Skin of body (tissue), 2 donors: ENCODE results near the gene NACC1. TPM values are rescaled to one million over a fixed set of nuclear protein-coding genes. Genes with fewer than 3 reads are reported as not detected.
"Not testable (repeated sequence)": the region's sequence is repeated elsewhere in the genome, so short reads cannot be mapped to it uniquely, and the experiment has no call there.

Experiments
- DNase-seq: peaks from one replicate; lab custom pipeline; 2025; lab: John Stamatoyannopoulos, UW
- total RNA-seq: library from RNA; depleted of rRNA; stranded (reverse); fragments of >200 nt; gene quantifications from one replicate; pipeline ENCODE4 v1.2.3, GENCODE V29; 2014

NACC1 gene
- total RNA-seq, 1 donor from 2014 or later, result 6.6 TPM

DNA sequence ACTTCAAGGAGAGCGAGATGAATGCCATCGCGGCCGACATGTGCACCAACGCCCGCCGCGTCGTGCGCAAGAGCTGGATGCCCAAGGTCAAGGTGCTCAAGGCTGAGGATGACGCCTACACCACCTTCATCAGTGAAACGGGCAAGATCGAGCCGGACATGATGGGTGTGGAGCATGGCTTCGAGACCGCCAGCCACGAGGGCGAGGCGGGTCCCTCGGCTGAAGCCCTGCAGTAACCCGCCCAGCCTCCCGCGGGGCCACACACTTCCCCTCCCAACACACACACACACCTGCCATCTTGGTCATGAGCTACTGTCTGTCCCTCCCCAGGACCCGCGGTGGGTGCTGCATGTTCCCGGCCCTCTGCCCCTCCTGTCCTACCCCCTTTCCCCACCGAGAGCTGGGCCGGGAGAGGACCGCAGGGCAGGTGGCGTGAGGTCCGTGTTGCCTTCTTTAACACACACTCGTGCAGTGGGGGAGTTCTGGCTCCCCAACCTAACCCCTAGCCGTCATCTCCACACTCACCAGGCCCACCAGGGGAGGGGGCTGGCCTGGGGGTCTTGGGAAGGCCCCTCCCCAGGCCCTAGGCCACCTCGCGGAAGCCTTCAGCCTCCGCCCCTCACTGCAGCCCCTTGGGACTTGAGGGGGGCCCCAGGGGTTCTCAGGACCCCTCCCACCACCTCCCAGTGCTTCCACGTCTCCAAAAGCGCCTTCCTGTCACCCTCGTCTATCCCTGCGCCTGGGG lies 20.3 kb downstream of the NACC1 start:
- no peak for DNase-seq

DNA sequence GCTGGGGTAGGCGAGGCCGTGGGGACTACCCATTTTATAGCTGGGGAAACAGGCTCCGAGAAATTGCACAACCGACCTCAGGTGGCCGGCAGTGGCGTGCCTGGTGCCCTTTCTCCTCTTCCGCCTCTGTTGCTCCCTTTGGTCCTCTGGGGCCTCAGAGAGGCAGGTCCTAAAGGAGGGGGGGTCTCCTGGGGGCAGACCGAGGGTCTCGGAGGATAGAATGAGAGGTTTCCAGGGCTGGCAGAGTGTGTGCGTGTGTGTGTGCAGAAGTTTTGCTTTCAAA lies 20.8 kb downstream of the NACC1 start:
- DNase-seq, result no peak

- DNase-seq, result no peak
These were observed 21.7 kb downstream of the NACC1 start for GRCh38 chr19:13139633-13140311.

- DNase-seq, result peak; percentile 48
These were observed 28.9 kb downstream of the NACC1 start for GRCh38 chr19:13146763-13147563.

DNA sequence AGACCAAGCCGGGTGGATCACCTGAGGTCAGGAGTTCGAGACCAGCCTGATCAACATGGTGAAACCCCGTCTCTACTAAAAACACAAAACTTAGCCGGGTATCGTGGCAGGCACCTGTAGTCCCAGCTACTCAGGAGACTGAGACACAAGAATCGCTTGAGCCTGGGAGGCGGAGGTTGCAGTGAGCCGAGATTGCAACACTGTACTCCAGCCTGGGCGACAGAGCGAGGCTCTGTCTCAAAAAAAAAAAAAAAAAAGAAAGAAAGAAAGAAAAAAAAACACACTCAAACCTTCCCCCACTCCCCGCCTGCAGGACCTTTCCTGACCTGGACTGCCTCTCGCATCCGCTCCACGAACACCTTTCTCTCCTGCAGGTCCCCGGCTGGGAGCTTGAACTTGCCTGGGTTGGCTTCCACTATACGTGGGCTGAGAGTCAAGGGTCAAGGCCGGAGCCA lies 31.1 kb downstream of the NACC1 start:
- not testable (repeated sequence) for DNase-seq

GRCh38 chr19:13149628-13150186 lies 31.6 kb downstream of the NACC1 start:
- peak; percentile 54 for DNase-seq

- DNase-seq, result peak; percentile 94
These were observed 32.3 kb downstream of the NACC1 start, which contains the start of the genes IER2 and STX10 for GRCh38 chr19:13150187-13150930. Gene IER2 (plus strand): TSS chr19:13150411. CDS start chr19:13153187, 2,776 bp downstream. Gene STX10 (minus strand): TSS chr19:13150375. CDS start chr19:13150173, 202 bp downstream.

DNA sequence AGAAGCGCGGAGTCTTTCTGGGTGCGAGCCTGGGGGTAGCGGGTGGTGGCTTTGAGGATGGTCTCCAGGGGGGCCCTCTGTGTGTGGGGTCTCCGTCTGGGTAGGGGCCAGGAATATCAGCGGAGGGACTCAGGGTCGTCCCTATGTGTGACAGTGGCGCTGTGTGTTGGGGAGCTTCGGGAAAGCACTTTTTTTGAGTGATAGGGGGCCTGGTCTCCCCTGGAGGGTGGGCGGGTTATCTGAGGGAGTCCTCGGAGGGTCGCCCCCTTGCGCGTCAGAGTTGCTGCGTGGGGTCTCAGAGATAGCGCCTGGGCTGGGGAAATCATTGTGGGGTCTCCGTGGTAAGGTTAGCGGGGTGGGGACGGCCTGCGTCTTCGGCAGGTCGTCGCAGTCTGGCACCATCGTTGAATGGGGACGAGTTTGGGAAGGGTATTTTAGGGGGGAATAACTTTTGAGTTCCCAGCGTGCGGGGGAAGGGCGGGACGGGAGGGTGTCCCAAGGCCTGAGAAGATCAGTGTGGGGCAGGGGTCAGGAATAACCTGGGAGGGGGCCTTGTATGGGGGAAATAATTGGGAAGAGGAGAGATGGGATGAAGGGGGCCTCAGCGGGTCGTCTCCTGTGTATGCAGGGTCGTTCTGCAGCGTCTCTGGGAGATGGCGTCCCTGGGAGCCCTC lies 33.0 kb downstream of the NACC1 start:
- no peak for DNase-seq

DNA sequence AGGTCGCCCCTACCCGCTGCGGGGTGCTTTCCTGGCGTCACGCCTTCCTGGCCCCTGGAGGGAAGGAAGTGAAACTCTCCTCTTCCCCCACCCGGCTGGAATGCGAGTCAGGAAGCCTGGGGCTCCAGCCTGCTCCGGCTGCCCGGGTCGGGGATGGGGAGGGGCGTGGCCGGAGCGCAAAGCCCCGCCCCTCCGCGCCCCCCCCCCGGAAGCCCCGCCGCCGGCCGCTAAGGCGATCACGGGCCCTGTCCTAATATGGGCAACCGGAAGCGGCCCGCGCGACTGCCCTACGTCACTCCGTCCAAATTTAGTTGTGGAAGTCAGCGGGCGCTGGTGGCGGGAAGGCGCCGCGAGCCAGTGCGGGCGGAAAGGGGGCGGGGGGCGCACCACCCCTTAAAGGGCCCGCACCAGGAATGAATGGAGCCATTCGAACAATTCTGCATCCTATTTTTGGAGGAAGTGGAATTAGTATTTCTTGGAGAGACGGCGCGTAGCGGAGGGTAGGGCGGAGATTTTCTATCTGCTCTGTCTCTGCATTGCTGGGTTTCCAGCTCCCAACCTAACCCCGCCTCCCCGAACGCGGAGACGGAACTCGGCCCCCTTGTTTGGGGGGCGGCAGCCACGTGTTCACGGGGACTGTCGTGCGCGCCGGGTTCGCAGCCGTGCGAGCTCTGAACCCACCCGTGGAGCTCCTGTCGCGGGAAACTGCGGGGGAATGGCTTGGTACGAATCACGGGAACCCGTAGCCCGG lies 33.7 kb downstream of the NACC1 start:
- DNase-seq, result peak; percentile 96

DNA sequence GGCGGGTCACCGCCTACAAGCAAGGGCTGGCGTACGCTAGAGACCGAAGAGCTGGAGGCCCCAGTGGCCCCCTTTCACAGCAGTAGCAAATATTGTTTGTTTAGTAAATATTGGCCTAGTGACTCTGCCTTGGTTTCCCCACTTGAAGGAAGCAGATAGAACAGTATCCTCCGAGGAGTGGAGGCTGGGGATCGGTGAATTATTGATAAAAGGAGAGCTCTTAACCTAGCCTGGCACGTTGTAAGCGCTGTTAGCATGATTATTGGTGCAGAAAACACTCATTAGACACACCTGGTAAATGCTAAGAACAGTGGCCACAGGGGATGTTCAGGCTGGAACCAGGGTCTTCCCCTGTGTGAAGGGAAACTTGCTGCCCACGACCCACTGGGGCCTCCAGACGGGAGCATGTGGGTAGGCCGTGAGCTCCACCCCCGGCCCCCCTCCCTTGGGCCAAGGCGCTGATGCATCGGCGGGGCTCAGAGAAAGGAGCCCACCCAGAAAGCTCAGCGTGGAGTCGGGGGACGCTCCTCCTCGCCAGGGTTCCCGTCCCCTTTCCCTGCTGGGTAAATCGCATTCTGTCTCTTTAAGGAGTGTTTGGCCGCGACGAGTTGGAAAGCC lies 34.4 kb downstream of the NACC1 start:
- DNase-seq, result peak; percentile 67

DNA sequence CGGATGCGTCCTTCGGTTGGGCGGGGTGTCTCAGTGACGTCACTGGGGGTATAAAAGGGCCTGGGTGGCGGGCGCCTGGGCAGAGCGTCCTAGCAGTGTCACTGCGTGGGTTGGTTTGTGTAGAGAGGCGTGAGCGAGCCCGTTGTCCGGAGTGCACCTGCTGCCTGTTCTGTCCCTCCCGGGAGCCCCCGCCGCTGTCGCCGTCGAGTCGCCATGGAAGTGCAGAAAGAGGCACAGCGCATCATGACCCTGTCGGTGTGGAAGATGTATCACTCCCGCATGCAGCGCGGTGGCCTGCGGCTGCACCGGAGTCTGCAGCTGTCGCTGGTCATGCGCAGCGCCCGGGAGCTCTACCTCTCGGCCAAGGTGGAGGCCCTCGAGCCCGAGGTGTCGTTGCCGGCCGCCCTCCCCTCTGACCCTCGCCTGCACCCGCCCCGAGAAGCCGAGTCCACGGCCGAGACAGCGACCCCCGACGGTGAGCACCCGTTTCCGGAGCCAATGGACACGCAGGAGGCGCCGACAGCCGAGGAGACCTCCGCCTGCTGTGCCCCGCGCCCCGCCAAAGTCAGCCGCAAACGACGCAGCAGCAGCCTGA lies 35.0 kb downstream of the NACC1 start:
- peak; percentile 97 for DNase-seq

- peak; percentile 16 for DNase-seq
These were observed 35.6 kb downstream of the NACC1 start for GRCh38 chr19:13153569-13154240.

DNA sequence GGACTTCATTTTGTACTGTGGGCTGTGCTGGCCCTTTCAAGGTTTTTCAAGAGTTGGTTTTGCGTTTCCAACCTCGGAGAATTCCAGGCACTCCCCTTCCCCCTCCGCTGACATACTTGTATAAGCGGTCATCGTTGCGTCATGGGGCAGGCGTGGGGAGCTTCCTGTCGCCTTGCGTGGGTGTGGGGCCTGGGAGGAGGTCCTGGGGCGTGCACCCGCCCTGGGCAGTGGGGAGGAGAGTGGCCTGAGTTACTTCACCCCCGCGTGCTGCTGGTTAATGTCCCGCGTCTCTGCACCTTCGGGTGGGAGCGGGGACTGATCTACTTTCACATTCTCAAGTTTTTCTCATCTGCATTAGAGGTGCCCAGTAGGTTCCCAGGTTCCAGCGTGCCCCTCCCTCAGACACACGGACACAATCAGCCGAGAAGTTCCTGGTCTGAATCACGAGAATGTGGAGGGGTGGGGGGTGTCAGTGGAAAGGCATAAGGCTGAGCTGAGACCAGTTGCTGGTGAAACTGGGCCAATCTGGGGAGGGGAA lies 36.2 kb downstream of the NACC1 start:
- peak; percentile 68 for DNase-seq

DNA sequence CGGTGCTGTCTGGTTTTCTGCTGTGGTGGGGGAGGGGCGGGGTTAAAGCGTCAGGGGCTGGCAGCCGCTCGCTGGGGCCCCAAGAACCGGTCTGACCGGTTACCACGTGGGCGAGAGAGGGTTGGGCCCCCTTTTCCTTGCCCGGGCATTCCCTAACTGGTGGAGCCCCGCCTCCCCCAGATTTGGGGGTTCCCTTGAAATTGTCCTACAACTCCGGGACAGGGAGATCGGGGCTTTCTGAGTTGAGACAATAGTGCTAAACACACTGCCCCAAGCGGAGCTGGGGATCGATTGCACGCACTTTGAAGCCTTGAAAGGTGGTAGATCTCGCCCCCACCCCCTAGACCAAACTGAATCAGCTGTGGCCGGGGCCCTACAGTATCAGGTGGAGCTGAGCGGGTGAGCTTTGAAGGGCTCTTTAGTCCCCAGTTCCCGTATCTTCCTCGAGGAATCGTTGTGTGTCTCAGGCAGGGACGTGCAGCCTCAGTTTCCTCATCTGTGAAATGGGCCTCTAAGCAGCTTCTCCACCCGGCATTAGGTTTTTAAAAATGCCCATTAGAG lies 36.9 kb downstream of the NACC1 start:
- peak; percentile 55 for DNase-seq

- DNase-seq, result peak; percentile 54
These were observed 37.7 kb downstream of the NACC1 start for GRCh38 chr19:13155472-13156359.

DNA sequence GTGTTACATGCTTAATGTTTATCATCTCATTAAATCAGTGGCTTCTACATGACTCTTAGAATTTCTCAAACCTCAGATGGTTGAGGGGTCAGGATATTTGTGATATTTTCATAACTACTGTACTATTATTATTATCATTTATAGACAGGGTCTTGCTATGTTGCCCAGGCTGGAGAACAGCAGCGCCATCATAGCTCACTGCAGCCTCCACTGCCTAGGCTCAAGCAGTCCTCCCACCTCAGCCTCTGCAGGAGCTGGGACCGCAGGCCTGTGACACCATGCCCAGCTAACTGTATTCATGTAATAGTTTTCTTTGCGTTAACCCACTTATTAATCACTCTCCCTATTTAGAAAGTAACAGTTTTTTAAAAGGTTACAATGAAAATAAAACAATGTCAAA lies 41.6 kb downstream of the NACC1 start:
- no peak for DNase-seq

DNA sequence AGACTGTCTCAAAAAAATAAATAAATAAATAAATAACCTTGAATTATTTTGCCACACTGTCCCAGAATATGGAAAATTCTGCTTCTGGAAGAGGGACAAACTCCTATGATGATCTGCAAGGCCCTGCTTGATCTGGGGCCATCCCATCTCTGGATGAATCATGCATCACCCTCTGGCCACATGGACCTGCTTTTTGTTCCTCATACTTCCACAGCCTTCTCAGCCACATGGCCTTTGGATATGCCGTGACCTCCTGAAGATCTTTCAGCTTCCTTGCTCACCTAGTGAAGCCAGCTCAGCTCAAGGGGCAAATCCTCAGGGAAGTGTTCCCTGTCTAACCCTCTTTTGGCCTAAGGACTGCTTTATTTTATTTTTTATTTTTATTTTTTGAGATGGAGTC lies 42.5 kb downstream of the NACC1 start:
- DNase-seq, result no peak
